ENCODE measurements around the gene MELK.

The MELK gene

GRCh38 chr9:36679710-36680109 lies 107.0 kb downstream of the MELK start:
- Histone ChIP-seq H3K4me1 (ENCODE audit: low read length) (0 out of 2 replicates have a peak, but pooled peaks cover 6% of the 10 kb centered on the region), H3K36me3 (replicated peaks; ENCODE audit: low read depth, low read length) (peaks cover 68% of the 10 kb centered on the region), H3K4me3 (ENCODE audit: low read length) (no peak overlapping the region), H3K9me3 (ENCODE audit: insufficient read depth, low read length) (peaks cover 5% of the 10 kb centered on the region), H2AFZ (ENCODE audit: low read depth, low read length) (no peak overlapping the region), H3K4me2 (ENCODE audit: low read length) (no peak overlapping the region), H3K79me2 (ENCODE audit: low read length) (no peaks in the 10 kb centered on the region), H3K9ac (ENCODE audit: low read length) (no peak overlapping the region), H3K27me3 (ENCODE audit: low read depth, low read length) (no peaks in the 10 kb centered on the region), H4K20me1 (ENCODE audit: insufficient read depth, low read length) (no peaks in the 10 kb centered on the region), H3K27ac (ENCODE audit: low read length) (no peak overlapping the region)
- TF ChIP-seq EZH2phosphoT487 (IDR thresholded peaks at IDR 0.05; ENCODE audit: low read depth): no peak
- TF ChIP-seq, protein P1, sequence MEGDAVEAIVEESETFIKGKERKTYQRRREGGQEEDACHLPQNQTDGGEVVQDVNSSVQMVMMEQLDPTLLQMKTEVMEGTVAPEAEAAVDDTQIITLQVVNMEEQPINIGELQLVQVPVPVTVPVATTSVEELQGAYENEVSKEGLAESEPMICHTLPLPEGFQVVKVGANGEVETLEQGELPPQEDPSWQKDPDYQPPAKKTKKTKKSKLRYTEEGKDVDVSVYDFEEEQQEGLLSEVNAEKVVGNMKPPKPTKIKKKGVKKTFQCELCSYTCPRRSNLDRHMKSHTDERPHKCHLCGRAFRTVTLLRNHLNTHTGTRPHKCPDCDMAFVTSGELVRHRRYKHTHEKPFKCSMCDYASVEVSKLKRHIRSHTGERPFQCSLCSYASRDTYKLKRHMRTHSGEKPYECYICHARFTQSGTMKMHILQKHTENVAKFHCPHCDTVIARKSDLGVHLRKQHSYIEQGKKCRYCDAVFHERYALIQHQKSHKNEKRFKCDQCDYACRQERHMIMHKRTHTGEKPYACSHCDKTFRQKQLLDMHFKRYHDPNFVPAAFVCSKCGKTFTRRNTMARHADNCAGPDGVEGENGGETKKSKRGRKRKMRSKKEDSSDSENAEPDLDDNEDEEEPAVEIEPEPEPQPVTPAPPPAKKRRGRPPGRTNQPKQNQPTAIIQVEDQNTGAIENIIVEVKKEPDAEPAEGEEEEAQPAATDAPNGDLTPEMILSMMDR (IDR thresholded peaks at IDR 0.05; ENCODE audit: low read depth, low read length): no peak

- Histone ChIP-seq H3K36me3 (replicated peaks; ENCODE audit: low read depth, low read length) (peaks cover 17% of the 10 kb centered on the region), H4K20me1 (ENCODE audit: insufficient read depth, low read length) (no peaks in the 10 kb centered on the region), H3K4me3 (ENCODE audit: low read length) (no peak overlapping the region), H3K9ac (ENCODE audit: low read length) (no peak overlapping the region), H2AFZ (ENCODE audit: low read depth, low read length) (no peak overlapping the region), H3K4me2 (ENCODE audit: low read length) (no peak overlapping the region), H3K27ac (ENCODE audit: low read length) (no peak overlapping the region), H3K4me1 (ENCODE audit: low read length) (peaks cover 12% of the 10 kb centered on the region), H3K9me3 (ENCODE audit: insufficient read depth, low read length) (peaks cover 8% of the 10 kb centered on the region), H3K79me2 (ENCODE audit: low read length) (no peaks in the 10 kb centered on the region), H3K27me3 (ENCODE audit: low read depth, low read length) (no peaks in the 10 kb centered on the region)
- TF ChIP-seq, protein P1 (IDR thresholded peaks at IDR 0.05; ENCODE audit: low read depth, low read length): no peak
- no peak for TF ChIP-seq EZH2phosphoT487 (IDR thresholded peaks at IDR 0.05; ENCODE audit: low read depth)
Measured at GRCh38 chr9:36686471-36686870, 113.8 kb downstream of the MELK start.

GRCh38 chr9:36690412-36691168 lies 117.9 kb downstream of the MELK start:
- no peaks in the 10 kb centered on the region for H3K27me3 ChIP-seq (ENCODE audit: low read depth, low read length)
- no peaks in the 10 kb centered on the region for H4K20me1 ChIP-seq (ENCODE audit: insufficient read depth, low read length)
- TF ChIP-seq EZH2phosphoT487 (IDR thresholded peaks at IDR 0.05; ENCODE audit: low read depth): no peak
- TF ChIP-seq, protein P1 (IDR thresholded peaks at IDR 0.05; ENCODE audit: low read depth, low read length): no peak
- H3K27ac ChIP-seq (ENCODE audit: low read length): no peak overlapping the region
- H3K9ac ChIP-seq (ENCODE audit: low read length): no peak overlapping the region
- H2AFZ ChIP-seq (ENCODE audit: low read depth, low read length): no peak overlapping the region
- H3K79me2 ChIP-seq (ENCODE audit: low read length): no peaks in the 10 kb centered on the region
- peaks cover 3% of the 10 kb centered on the region; the same call in 1 of the 2 replicates for H3K9me3 ChIP-seq (ENCODE audit: insufficient read depth, low read length)
- H3K36me3 ChIP-seq (replicated peaks; ENCODE audit: low read depth, low read length): no peaks in the 10 kb centered on the region
- no peak overlapping the region for H3K4me3 ChIP-seq (ENCODE audit: low read length)
- peak overlapping the region; percentile 9; the same call in 1 of the 2 replicates for H3K4me2 ChIP-seq (ENCODE audit: low read length)
- H3K4me1 ChIP-seq (ENCODE audit: low read length): peaks cover 12% of the 10 kb centered on the region

GRCh38 chr9:36691671-36692070 lies 119.0 kb downstream of the MELK start:
- H3K4me3 ChIP-seq (ENCODE audit: low read length): no peak overlapping the region
- H3K27me3 ChIP-seq (ENCODE audit: low read depth, low read length): no peaks in the 10 kb centered on the region
- H3K9ac ChIP-seq (ENCODE audit: low read length): no peak overlapping the region
- no peak overlapping the region for H2AFZ ChIP-seq (ENCODE audit: low read depth, low read length)
- H3K36me3 ChIP-seq (replicated peaks; ENCODE audit: low read depth, low read length): no peaks in the 10 kb centered on the region
- peaks cover 12% of the 10 kb centered on the region for H3K4me1 ChIP-seq (ENCODE audit: low read length)
- no peaks in the 10 kb centered on the region for H3K79me2 ChIP-seq (ENCODE audit: low read length)
- peaks cover 3% of the 10 kb centered on the region; the same call in 1 of the 2 replicates for H3K9me3 ChIP-seq (ENCODE audit: insufficient read depth, low read length)
- no peak overlapping the region for H3K4me2 ChIP-seq (ENCODE audit: low read length)
- TF ChIP-seq EZH2phosphoT487 (IDR thresholded peaks at IDR 0.05; ENCODE audit: low read depth): no peak
- TF ChIP-seq, protein P1 (IDR thresholded peaks at IDR 0.05; ENCODE audit: low read depth, low read length): no peak
- no peak overlapping the region for H3K27ac ChIP-seq (ENCODE audit: low read length)
- H4K20me1 ChIP-seq (ENCODE audit: insufficient read depth, low read length): no peaks in the 10 kb centered on the region
